GM10266 (cell line): ENCODE data around the gene DCST2.
"Not testable (repeated sequence)": the region's sequence is repeated elsewhere in the genome, so short reads cannot be mapped to it uniquely, and the experiment has no call there.

ENCODE experiments used
- DNase-seq: peaks from one replicate; pipeline ENCODE4 v3.0.0; 2012; ENCODE audit errors: extremely low spot score
- CTCF ChIP-seq: IDR thresholded peaks from 2 replicates; pipeline ENCODE4 v1.5.1; 2012; ENCODE audit warnings: mild to moderate bottlenecking, low read depth; ENCODE audit not compliant: control insufficient read depth, insufficient read depth; ENCODE audit errors: missing control alignments

The DCST2 gene

GRCh38 chr1:154989195-154989860 is 44.3 kb downstream of the DCST2 start:
- TF ChIP-seq CTCF: no peak
- DNase-seq: no peak

GRCh38 chr1:154988058-154988954 is 45.3 kb downstream of the DCST2 start:
- peak; percentile 31 for TF ChIP-seq CTCF
- no peak for DNase-seq

GRCh38 chr1:154987326-154987725 is 46.3 kb downstream of the DCST2 start:
- no peak for DNase-seq

GRCh38 chr1:154986736-154987135 is 46.8 kb downstream of the DCST2 start:
- not testable (repeated sequence) for DNase-seq

More at GRCh38 chr1:154987326-154987725, 46.3 kb downstream of the DCST2 start:
- no peak for TF ChIP-seq CTCF

- no peak for DNase-seq
Measured at GRCh38 chr1:154983776-154984466, 49.7 kb downstream of the DCST2 start.

GRCh38 chr1:154982897-154983648 is 50.5 kb downstream of the DCST2 start, which contains the start of gene FLAD1:
Gene FLAD1 (plus strand): TSS chr1:154983344. CDS start chr1:154983695, 351 bp downstream.
- peak; percentile 94 for DNase-seq
- TF ChIP-seq CTCF: no peak

More at GRCh38 chr1:154983776-154984466, 49.7 kb downstream of the DCST2 start:
- TF ChIP-seq CTCF: no peak

GRCh38 chr1:154982341-154982740 is 51.2 kb downstream of the DCST2 start:
- DNase-seq: no peak
- no peak for TF ChIP-seq CTCF
